GM18867 (cell line): Measurements from ENCODE around the gene CEP128.

Experiments
- ATAC-seq: cut with Tn5 transposase; IDR thresholded peaks from one replicate; pipeline ENCODE4 v1.9.1; 2021; ENCODE audit warnings: mild to moderate bottlenecking, moderate library complexity; ENCODE audit not compliant: unreplicated experiment

Gene CEP128

GRCh38 chr14:80906336-80906735 lies 35.2 kb downstream of the CEP128 start:
- ATAC-seq: no peak

- ATAC-seq: no peak
These were observed 38.9 kb downstream of the CEP128 start for GRCh38 chr14:80902608-80903007.

- ATAC-seq: no peak
These were observed 39.7 kb downstream of the CEP128 start for GRCh38 chr14:80901822-80902221.

GRCh38 chr14:80901260-80901659 lies 40.3 kb downstream of the CEP128 start:
- ATAC-seq: no peak

GRCh38 chr14:80872645-80873044 lies 68.9 kb downstream of the CEP128 start:
- no peak for ATAC-seq

GRCh38 chr14:80868260-80868659 lies 73.3 kb downstream of the CEP128 start:
- no peak for ATAC-seq

GRCh38 chr14:80867798-80868197 lies 73.7 kb downstream of the CEP128 start:
- no peak for ATAC-seq

GRCh38 chr14:80867091-80867490 lies 74.4 kb downstream of the CEP128 start:
- ATAC-seq: no peak

GRCh38 chr14:80865565-80865964 lies 76.0 kb downstream of the CEP128 start:
- no peak for ATAC-seq

GRCh38 chr14:80862983-80863382 lies 78.6 kb downstream of the CEP128 start:
- no peak for ATAC-seq

GRCh38 chr14:80862541-80862940 lies 79.0 kb downstream of the CEP128 start:
- ATAC-seq: no peak

- ATAC-seq: peak; percentile 78
These were observed 91.2 kb downstream of the CEP128 start for GRCh38 chr14:80850197-80850814.

- ATAC-seq: no peak
These were observed 94.5 kb downstream of the CEP128 start for GRCh38 chr14:80847070-80847469.

- ATAC-seq: no peak
These were observed 95.7 kb downstream of the CEP128 start for GRCh38 chr14:80845856-80846255.

- no peak for ATAC-seq
These were observed 96.7 kb downstream of the CEP128 start for GRCh38 chr14:80844872-80845271.

GRCh38 chr14:80839743-80840142 lies 101.8 kb downstream of the CEP128 start:
- ATAC-seq: no peak

- ATAC-seq: no peak
These were observed 131.9 kb downstream of the CEP128 start for GRCh38 chr14:80809663-80810062.

GRCh38 chr14:80805136-80805535 lies 136.4 kb downstream of the CEP128 start:
- no peak for ATAC-seq

GRCh38 chr14:80798878-80799277 lies 142.7 kb downstream of the CEP128 start:
- no peak for ATAC-seq

GRCh38 chr14:80798211-80798610 lies 143.3 kb downstream of the CEP128 start:
- ATAC-seq: no peak

- ATAC-seq: no peak
These were observed 148.8 kb downstream of the CEP128 start for GRCh38 chr14:80792771-80793170.

GRCh38 chr14:80787876-80788275 lies 153.7 kb downstream of the CEP128 start:
- no peak for ATAC-seq

GRCh38 chr14:80784820-80785219 lies 156.7 kb downstream of the CEP128 start:
- no peak for ATAC-seq
